SK-N-SH (cell line): ENCODE data around the gene PEMT. TPM values are rescaled to one million over a fixed set of nuclear protein-coding genes. Genes with fewer than 3 reads are reported as not detected.
"Not testable (repeated sequence)": the region's sequence is repeated elsewhere in the genome, so short reads cannot be mapped to it uniquely, and the experiment has no call there.

Source experiments
- CTCF ChIA-PET: fragments of 300-600, 350-600 bp; formaldehyde crosslinking; extraction: SDS; loops from one replicate; lab custom pipeline; 2021; lab: Yijun Ruan, JAX
- POLR2A ChIA-PET: fragments of 350-600 bp; sonication (Branson Sonifier 250); formaldehyde crosslinking; extraction: SDS; loops from one replicate; lab custom pipeline; 2020; ENCODE audit warnings: antibody characterized with exemption, inconsistent platforms; lab: Yijun Ruan, JAX
- DNase-seq: peaks from one replicate; pipeline ENCODE4 v3.0.0; 2012
- H2AFZ ChIP-seq: fragments of 200-600 bp; sonication (generic); 2 replicates; pipeline ENCODE4 v1.8.1; 2016; ENCODE audit warnings: antibody characterized with exemption, mild to moderate bottlenecking, low read depth
- H3F3A ChIP-seq: fragments of 200-600 bp; sonication (generic); replicated peaks from 2 replicates; pipeline ENCODE3; 2016; ENCODE audit warnings: antibody characterized with exemption, mild to moderate bottlenecking; ENCODE audit not compliant: insufficient read depth
- H3K27ac ChIP-seq, 2 experiments: fragments of 200-500 bp in 1 of 2; fragments of 200-600 bp in 1 of 2; sonication (Bioruptor generic) in 1 of 2; sonication (generic), shearing (Covaris generic) in 1 of 2; 2 replicates each; pipeline versions ENCODE4 v1.5.1 to v1.6.1; 2014 to 2016; ENCODE audit warnings: low read depth in 2 of 2, inconsistent platforms in 1 of 2, low read length in 1 of 2, mild to moderate bottlenecking in 1 of 2, mixed read lengths in 1 of 2
- H3K27me3 ChIP-seq: fragments of 200-600 bp; sonication (generic), shearing (Covaris generic); 2 replicates; pipeline ENCODE4 v1.6.1; 2016; ENCODE audit warnings: mixed run types; ENCODE audit not compliant: insufficient read depth
- H3K36me3 ChIP-seq, 2 experiments: fragments of 200-500 bp in 1 of 2; fragments of 200-600 bp in 1 of 2; sonication (Bioruptor generic) in 1 of 2; sonication (generic) in 1 of 2; replicated peaks in 1 of 2; 2 replicates each; pipeline versions ENCODE3 to v1.5.1; 2014 to 2016; ENCODE audit warnings: low read length in 1 of 2, mild to moderate bottlenecking in 1 of 2; ENCODE audit not compliant: insufficient read depth in 2 of 2, control insufficient read depth in 1 of 2
- H3K4me1 ChIP-seq, 2 experiments: fragments of 200-500 bp in 1 of 2; fragments of 200-600 bp in 1 of 2; sonication (Bioruptor generic) in 1 of 2; sonication (generic), shearing (Covaris generic) in 1 of 2; 2 replicates each; pipeline versions ENCODE4 v1.5.1 to v1.6.1; 2014 to 2016; ENCODE audit warnings: low read depth in 1 of 2, low read length in 1 of 2, mixed run types in 1 of 2; ENCODE audit not compliant: insufficient read depth in 2 of 2, control insufficient read depth in 1 of 2
- H3K4me2 ChIP-seq: fragments of 200-600 bp; sonication (generic), shearing (Covaris generic); 2 replicates; pipeline ENCODE4 v1.6.1; 2017; ENCODE audit warnings: mixed run types
- H3K4me3 ChIP-seq, 2 experiments: fragments of 200-500 bp in 1 of 2; fragments of 200-600 bp in 1 of 2; sonication (Bioruptor generic) in 1 of 2; sonication (generic), shearing (Covaris generic) in 1 of 2; 2 replicates each; pipeline versions ENCODE4 v1.5.1 to v1.8.1; 2014 to 2016; ENCODE audit warnings: low read depth in 2 of 2, inconsistent platforms in 1 of 2, low read length in 1 of 2, mild to moderate bottlenecking in 1 of 2, mixed read lengths in 1 of 2, moderate library complexity in 1 of 2
- H3K79me2 ChIP-seq: fragments of 200-600 bp; sonication (generic); 2 replicates; pipeline ENCODE4 v1.8.1; 2017; ENCODE audit warnings: mild to moderate bottlenecking; ENCODE audit not compliant: insufficient read depth
- H3K9ac ChIP-seq: fragments of 200-600 bp; sonication (generic); 2 replicates; pipeline ENCODE4 v1.6.1; 2017; ENCODE audit warnings: mixed run types
- H3K9me2 ChIP-seq: fragments of 200-600 bp; sonication (generic); 2 replicates; pipeline ENCODE4 v1.6.1; 2017; ENCODE audit warnings: mixed run types
- H3K9me3 ChIP-seq: fragments of 200-600 bp; sonication (generic); 2 replicates; pipeline ENCODE4 v1.6.1; 2017; ENCODE audit warnings: mixed run types, mild to moderate bottlenecking, moderate library complexity
- H4K20me1 ChIP-seq: fragments of 200-600 bp; sonication (generic); 2 replicates; pipeline ENCODE4 v1.6.1; 2017; ENCODE audit warnings: mild to moderate bottlenecking, mixed run types; ENCODE audit not compliant: insufficient read depth
- NRF1 ChIP-seq: IDR thresholded peaks from 2 replicates; pipeline ENCODE4 v1.6.1; 2012; ENCODE audit warnings: low read depth, mild to moderate bottlenecking, low read length
- RAD21 ChIP-seq: IDR thresholded peaks from 2 replicates; pipeline ENCODE4 v1.6.1; 2012; ENCODE audit warnings: mild to moderate bottlenecking, low read length
- RCOR1 ChIP-seq: fragments of 150-350 bp; IDR thresholded peaks from 2 replicates; pipeline ENCODE4 v1.6.1; 2017; ENCODE audit warnings: antibody characterized with exemption, low read length
- SIN3A ChIP-seq: IDR thresholded peaks from 2 replicates; pipeline ENCODE4 v1.6.1; 2012; ENCODE audit warnings: low read depth, mild to moderate bottlenecking, low read length, moderate library complexity, borderline replicate concordance
- WGBS: methylation state at CpG from one replicate; pipeline ENCODE4 v1.1.6; 2017; ENCODE audit warnings: low lambda C conversion rate; 5-methylcytosine and 5-hydroxymethylcytosine counted together
- polyA plus RNA-seq, 3 experiments: library from polyadenylated mRNA; depleted of rRNA; stranded (reverse); fragments of >200 nt; gene quantifications; 2 replicates each; pipeline ENCODE4 v1.2.3, GENCODE V29; 2012
- TF ChIP-seq, protein P1 (sequence below): IDR thresholded peaks from 2 replicates; pipeline ENCODE4 v1.4.0; 2012; ENCODE audit warnings: low read depth, borderline replicate concordance

The PEMT gene
- polyA plus RNA-seq, 1 of the 3 experiments (the other 2 are of a cell fraction) = 52.8 TPM

DNA sequence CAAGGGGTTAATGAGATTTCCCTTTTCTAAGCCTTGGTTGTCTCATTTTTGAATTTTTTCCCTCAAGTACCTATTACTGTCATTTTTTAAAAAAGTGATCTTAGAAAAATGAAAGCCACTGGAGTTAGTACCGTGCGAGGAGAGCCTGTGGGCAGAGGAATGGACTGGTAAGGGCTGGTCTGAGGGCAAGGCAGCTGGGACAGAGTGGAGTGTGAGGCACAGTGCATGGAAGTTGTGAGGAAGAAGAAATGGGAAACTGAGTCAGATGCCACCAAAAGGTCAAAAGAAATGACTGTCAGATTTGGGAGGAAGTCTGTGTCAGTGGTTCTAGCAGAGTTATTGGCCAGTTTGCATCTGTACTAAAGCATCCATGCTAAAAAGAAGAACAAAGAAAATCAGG lies 103.5 kb downstream of the PEMT start:
- TF ChIP-seq, protein P1, sequence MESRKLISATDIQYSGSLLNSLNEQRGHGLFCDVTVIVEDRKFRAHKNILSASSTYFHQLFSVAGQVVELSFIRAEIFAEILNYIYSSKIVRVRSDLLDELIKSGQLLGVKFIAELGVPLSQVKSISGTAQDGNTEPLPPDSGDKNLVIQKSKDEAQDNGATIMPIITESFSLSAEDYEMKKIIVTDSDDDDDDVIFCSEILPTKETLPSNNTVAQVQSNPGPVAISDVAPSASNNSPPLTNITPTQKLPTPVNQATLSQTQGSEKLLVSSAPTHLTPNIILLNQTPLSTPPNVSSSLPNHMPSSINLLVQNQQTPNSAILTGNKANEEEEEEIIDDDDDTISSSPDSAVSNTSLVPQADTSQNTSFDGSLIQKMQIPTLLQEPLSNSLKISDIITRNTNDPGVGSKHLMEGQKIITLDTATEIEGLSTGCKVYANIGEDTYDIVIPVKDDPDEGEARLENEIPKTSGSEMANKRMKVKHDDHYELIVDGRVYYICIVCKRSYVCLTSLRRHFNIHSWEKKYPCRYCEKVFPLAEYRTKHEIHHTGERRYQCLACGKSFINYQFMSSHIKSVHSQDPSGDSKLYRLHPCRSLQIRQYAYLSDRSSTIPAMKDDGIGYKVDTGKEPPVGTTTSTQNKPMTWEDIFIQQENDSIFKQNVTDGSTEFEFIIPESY = no peak
- no peak for TF ChIP-seq SIN3A
- DNase-seq = no peak
- H3K9me2 ChIP-seq = no peaks in the 10 kb centered on the region
- H3K4me3 ChIP-seq = no peak overlapping the region
- POLR2A ChIA-PET = no interaction called here
- no peak overlapping the region for H2AFZ ChIP-seq
- peaks cover 8% of the 10 kb centered on the region; the same call in 1 of the 2 replicates for H4K20me1 ChIP-seq
- H3K4me1 ChIP-seq = no peaks in the 10 kb centered on the region
- CTCF ChIA-PET = interaction anchor here (1.1 kb wide), 1 partner anchor 82 kb away, joined by 5 read pairs; no protein-coding TSS in a partner anchor
- no peak overlapping the region for H3K4me2 ChIP-seq
- no peak overlapping the region for H3K9ac ChIP-seq
- H3F3A ChIP-seq = peaks cover 2% of the 10 kb centered on the region
- no peaks in the 10 kb centered on the region for H3K9me3 ChIP-seq
- H3K36me3 ChIP-seq = peaks cover 3 to 37% of the 10 kb centered on the region in 2 experiments
- 71% methylated on average over 2 of the region's 2 CpGs for WGBS
- peaks cover 31% of the 10 kb centered on the region for H3K79me2 ChIP-seq
- no peaks in the 10 kb centered on the region for H3K27me3 ChIP-seq
- H3K27ac ChIP-seq = no peak overlapping the region

DNA sequence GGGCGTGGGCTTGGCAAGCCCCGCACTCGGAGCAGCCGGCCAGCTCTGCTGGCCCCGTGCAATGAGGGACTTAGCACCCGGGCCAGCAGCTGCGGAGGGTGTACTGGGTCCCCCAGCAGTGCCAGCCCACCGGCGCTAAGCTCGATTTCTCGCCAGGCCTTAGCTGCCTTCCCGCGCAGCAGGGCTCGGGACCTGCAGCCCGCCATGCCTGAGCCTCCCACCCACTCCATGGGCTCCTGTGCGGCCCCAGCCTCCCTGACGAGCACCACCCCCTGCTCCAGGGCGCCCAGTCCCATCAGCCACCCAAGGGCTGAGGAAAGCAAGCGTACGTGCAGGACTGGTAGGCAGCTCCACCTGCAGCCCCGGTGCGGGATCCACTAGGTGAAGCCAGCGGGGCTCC lies 105.1 kb downstream of the PEMT start:
- H3K4me1 ChIP-seq, H3K9ac ChIP-seq, H3K4me2 ChIP-seq, H3K4me3 ChIP-seq, H2AFZ ChIP-seq, H3K27ac ChIP-seq, H4K20me1 ChIP-seq, H3K9me3 ChIP-seq, H3F3A ChIP-seq, DNase-seq, POLR2A ChIA-PET, H3K27me3 ChIP-seq, H3K9me2 ChIP-seq, CTCF ChIA-PET: not testable (repeated sequence)
- Histone ChIP-seq H3K36me3 (peaks cover 3 to 28% of the 10 kb centered on the region in 2 experiments), H3K79me2 (peaks cover 47% of the 10 kb centered on the region)
- WGBS = 95% methylated on average over 6 of the region's 23 CpGs

- H4K20me1 ChIP-seq = peaks cover 9% of the 10 kb centered on the region; the same call in 1 of the 2 replicates
- CTCF ChIA-PET = no interaction called here
- H3K9me2 ChIP-seq = no peaks in the 10 kb centered on the region
- 91% methylated on average over 4 of the region's 6 CpGs for WGBS
- no peak for DNase-seq
- H3K9ac ChIP-seq = no peak overlapping the region
- H3K79me2 ChIP-seq = peaks cover 57% of the 10 kb centered on the region
- no peaks in the 10 kb centered on the region for H3K4me1 ChIP-seq
- no peaks in the 10 kb centered on the region for H3K9me3 ChIP-seq
- no peak overlapping the region for H3K27ac ChIP-seq
- peaks cover 2% of the 10 kb centered on the region for H3F3A ChIP-seq
- H3K27me3 ChIP-seq = no peaks in the 10 kb centered on the region
- POLR2A ChIA-PET = no interaction called here
- no peak overlapping the region for H3K4me2 ChIP-seq
- H3K4me3 ChIP-seq = no peak overlapping the region
- H2AFZ ChIP-seq = no peak overlapping the region
- TF ChIP-seq NRF1 (no peak), RAD21 (no peak), RCOR1 (no peak)
- H3K36me3 ChIP-seq = peaks cover 3 to 18% of the 10 kb centered on the region in 2 experiments
These were observed 106.1 kb downstream of the PEMT start for GRCh38 chr17:17485420-17485819.
